ENCODE data around the gene NACC1.

- TF ChIP-seq CTCF (IDR thresholded peaks at IDR 0.05; ENCODE audit: insufficient read depth, low read length), result no peak
- TF ChIP-seq REST (IDR thresholded peaks at IDR 0.05; ENCODE audit: insufficient replicate concordance, low read depth), result no peak
- TF ChIP-seq POLR2AphosphoS5 (IDR thresholded peaks at IDR 0.05; ENCODE audit: low read depth), result peak; percentile 98
Measured at GRCh38 chr19:13097463-13098258, 20.4 kb upstream of the NACC1 start.
